Rectal smooth muscle tissue (tissue), 1 donor: Measurements from ENCODE around the gene CCT8.

Experiments used
- H3K27ac ChIP-seq: one replicate; pipeline ENCODE4 v1.7.0; 2013; ENCODE audit warnings: low read depth, low read length, inconsistent platforms
- H3K27me3 ChIP-seq: one replicate; pipeline ENCODE4 v1.7.0; 2013; ENCODE audit warnings: low read length; ENCODE audit not compliant: control insufficient read depth, insufficient read depth
- H3K36me3 ChIP-seq: one replicate; pipeline ENCODE4 v1.7.0; 2013; ENCODE audit warnings: low read length; ENCODE audit not compliant: control insufficient read depth, insufficient read depth
- H3K4me1 ChIP-seq: one replicate; pipeline ENCODE4 v1.7.0; 2013; ENCODE audit warnings: low read length; ENCODE audit not compliant: control insufficient read depth, insufficient read depth
- H3K4me3 ChIP-seq: one replicate; pipeline ENCODE4 v1.7.0; 2013; ENCODE audit warnings: low read length
- H3K9ac ChIP-seq: one replicate; pipeline ENCODE4 v1.7.0; 2013; ENCODE audit warnings: low read length

CCT8 gene

DNA sequence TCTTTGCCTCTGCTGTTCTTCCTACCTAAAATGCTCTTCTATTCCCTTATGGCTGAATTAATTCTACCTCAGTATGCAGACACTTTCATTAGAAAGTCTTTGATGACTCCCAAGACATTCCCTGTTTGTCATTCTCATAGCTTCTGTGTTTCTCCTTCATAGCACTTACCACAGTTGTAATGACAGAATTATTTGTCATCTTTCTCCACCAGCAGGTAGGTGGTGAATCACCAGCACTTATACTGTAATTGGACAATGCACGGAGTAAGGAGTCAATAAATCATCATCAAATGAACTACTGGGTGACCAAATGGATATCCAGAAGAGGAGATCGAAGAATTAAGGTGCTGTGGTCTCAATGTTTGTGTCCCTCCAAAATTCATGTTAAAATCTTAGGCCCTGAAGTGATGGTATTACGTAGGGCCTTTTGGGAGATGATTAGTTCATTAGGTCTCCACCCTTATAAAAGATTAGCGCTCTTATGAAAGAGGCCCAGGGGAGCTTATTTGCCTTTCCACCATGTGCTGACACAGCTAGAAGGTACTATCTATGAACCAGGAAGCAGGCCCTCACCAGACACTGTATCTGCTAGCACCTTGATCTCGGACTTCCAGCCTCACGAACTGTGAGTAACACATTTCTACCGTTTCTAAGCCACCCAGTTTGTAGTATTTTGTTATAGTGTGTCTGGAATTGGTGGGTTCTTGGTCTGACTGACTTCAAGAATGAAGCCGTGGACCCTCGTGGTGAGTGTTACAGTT is 2.4 kb upstream of the CCT8 start:
- Histone ChIP-seq H3K4me3 (no peak overlapping the region), H3K27ac (peak overlapping the region; percentile 85), H3K27me3 (no peaks in the 10 kb centered on the region), H3K4me1 (peaks cover 12% of the 10 kb centered on the region), H3K9ac (no peak overlapping the region), H3K36me3 (no peaks in the 10 kb centered on the region)

GRCh38 chr21:29074783-29075182 is 1.3 kb upstream of the CCT8 start:
- H3K4me3 ChIP-seq = no peak overlapping the region
- no peak overlapping the region for H3K27ac ChIP-seq
- H3K36me3 ChIP-seq = no peaks in the 10 kb centered on the region
- peaks cover 12% of the 10 kb centered on the region for H3K4me1 ChIP-seq
- H3K27me3 ChIP-seq = no peaks in the 10 kb centered on the region
- H3K9ac ChIP-seq = no peak overlapping the region

- H3K4me1 ChIP-seq = peaks cover 12% of the 10 kb centered on the region
- H3K27me3 ChIP-seq = no peaks in the 10 kb centered on the region
- H3K4me3 ChIP-seq = peak overlapping the region; percentile 96
- H3K27ac ChIP-seq = peak overlapping the region; percentile 90
- H3K9ac ChIP-seq = peak overlapping the region; percentile 51
- no peaks in the 10 kb centered on the region for H3K36me3 ChIP-seq
Measured at GRCh38 chr21:29074007-29074376, 544 bp upstream of the CCT8 start.

- peak overlapping the region; percentile 96 for H3K4me3 ChIP-seq
- H3K36me3 ChIP-seq = no peaks in the 10 kb centered on the region
- H3K9ac ChIP-seq = peak overlapping the region; percentile 85
- peak overlapping the region; percentile 87 for H3K27ac ChIP-seq
- no peaks in the 10 kb centered on the region for H3K27me3 ChIP-seq
- H3K4me1 ChIP-seq = peaks cover 12% of the 10 kb centered on the region
Measured at GRCh38 chr21:29072873-29073221, 601 bp downstream of the CCT8 start.

DNA sequence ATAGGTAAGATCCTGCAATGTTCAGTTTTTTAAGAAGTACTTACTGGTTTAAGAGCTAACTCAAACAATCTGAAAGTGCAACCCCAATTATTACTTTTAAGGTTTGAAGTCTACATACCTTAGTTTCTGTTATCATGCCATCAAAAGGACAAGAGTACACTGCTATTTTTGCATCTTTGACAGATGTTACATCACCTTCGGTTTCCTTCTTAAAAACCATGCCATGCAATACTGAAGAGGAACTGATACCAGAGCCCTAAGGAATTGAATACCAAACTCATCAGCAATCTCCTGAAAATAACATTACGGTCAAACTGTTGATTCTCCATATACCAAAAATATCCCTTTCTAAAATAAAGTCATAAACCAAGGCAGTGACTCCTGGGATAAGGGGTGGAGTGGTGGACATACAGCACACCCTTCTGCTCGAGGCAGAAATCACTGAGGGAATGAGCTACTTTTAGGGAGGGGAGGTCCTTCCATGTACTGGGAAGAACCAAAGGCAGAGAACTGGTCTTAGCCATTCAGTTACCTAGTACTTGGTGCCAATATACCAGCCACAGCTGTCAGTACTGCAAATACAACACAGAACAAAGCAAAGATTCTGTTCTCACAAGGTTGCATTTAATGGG is 8.5 kb downstream of the CCT8 start:
- Histone ChIP-seq H3K36me3 (peaks cover 35% of the 10 kb centered on the region), H3K9ac (no peak overlapping the region), H3K27me3 (no peaks in the 10 kb centered on the region), H3K4me1 (no peaks in the 10 kb centered on the region), H3K27ac (no peak overlapping the region), H3K4me3 (no peak overlapping the region)

DNA sequence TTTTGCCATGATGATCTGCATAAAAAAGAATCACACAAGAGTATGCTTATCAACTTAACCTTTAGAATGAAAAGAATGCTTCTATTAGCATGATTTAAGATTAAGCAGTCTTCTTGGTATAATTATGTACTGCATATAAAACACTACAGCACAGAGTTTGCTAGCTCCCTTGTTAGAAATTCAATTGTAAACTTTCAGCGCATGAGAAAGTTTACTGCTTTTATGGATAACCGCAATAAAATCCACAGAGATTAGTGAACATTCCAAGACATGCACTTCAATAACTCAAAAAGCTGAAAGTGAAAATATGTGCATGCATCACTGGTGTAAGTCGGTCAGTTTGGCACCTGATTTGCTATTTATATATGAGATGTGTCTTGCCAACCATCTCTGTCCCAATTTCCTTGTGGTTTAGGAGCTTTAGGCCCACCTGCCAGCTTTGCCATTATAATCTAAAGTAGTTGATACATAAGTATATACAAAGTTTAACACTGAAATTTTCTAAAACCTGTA is 16.9 kb downstream of the CCT8 start:
- H3K27ac ChIP-seq = no peak overlapping the region
- no peak overlapping the region for H3K9ac ChIP-seq
- H3K27me3 ChIP-seq = no peaks in the 10 kb centered on the region
- peaks cover 25% of the 10 kb centered on the region for H3K36me3 ChIP-seq
- H3K4me1 ChIP-seq = no peaks in the 10 kb centered on the region
- H3K4me3 ChIP-seq = no peak overlapping the region

DNA sequence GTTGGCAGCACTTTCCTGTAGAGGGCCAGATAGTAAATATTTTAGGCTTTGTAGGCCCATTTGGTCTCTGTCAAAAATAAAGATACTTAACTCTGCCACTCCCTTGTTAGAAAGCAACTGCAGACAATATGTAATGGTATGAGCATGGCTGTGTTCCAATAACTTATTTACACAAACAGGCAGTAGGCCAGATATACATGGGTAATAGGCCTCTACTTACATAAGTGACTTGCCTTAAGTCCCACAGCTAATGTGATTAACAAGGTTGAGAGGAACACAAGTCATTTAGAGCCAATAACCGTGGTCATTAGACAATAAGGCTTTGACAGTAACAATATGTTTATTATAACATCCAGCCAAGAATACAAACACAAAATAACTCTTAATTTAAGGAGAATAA is 17.4 kb downstream of the CCT8 start:
- peaks cover 20% of the 10 kb centered on the region for H3K36me3 ChIP-seq
- H3K27ac ChIP-seq = no peak overlapping the region
- no peaks in the 10 kb centered on the region for H3K4me1 ChIP-seq
- no peaks in the 10 kb centered on the region for H3K27me3 ChIP-seq
- H3K9ac ChIP-seq = no peak overlapping the region
- no peak overlapping the region for H3K4me3 ChIP-seq

DNA sequence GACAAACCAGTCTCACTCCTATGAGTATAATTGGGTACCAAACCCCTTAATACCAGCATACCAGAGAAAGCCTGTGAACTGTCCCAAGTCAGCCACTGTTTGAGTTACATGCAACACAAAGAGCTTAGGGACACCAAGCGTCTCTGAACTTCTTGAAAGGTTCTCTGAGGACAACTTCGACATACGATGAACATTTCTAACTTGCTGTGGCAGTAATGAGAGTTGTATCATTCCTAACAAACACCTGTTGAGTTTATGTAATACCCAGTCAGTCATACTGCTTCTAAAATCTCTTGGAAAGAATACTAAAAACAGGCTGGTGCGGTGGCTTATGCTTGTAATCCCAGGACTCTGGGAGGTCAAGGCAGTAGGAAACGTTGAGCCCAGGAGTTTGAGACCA is 18.4 kb downstream of the CCT8 start:
- Histone ChIP-seq H3K27me3 (no peaks in the 10 kb centered on the region), H3K4me3 (no peak overlapping the region), H3K27ac (no peak overlapping the region), H3K4me1 (no peaks in the 10 kb centered on the region), H3K36me3 (peaks cover 27% of the 10 kb centered on the region), H3K9ac (no peak overlapping the region)

DNA sequence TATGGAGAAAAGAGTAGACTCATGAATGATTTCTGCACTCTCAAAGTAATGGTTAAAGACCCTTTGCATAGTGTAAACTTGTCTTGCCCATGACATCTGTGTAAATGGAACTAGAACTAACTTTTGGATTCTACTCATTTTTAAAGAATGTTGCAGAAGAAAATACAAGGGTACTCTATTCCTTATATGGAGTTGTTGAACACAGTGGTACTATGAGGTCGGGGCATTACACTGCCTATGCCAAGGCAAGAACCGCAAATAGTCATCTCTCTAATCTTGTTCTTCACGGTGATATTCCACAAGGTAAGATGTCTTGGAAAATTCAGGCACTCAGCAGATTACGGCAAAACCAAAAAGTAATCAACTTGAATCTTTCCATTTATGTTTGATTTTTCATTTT is 19.8 kb downstream of the CCT8 start:
- no peaks in the 10 kb centered on the region for H3K4me1 ChIP-seq
- H3K36me3 ChIP-seq = peaks cover 25% of the 10 kb centered on the region
- H3K27me3 ChIP-seq = no peaks in the 10 kb centered on the region
- no peak overlapping the region for H3K9ac ChIP-seq
- no peak overlapping the region for H3K27ac ChIP-seq
- H3K4me3 ChIP-seq = no peak overlapping the region

GRCh38 chr21:29053011-29053553 is 20.4 kb downstream of the CCT8 start:
- Histone ChIP-seq H3K36me3 (peaks cover 25% of the 10 kb centered on the region), H3K27me3 (no peaks in the 10 kb centered on the region), H3K4me1 (no peaks in the 10 kb centered on the region), H3K27ac (no peak overlapping the region), H3K9ac (no peak overlapping the region), H3K4me3 (no peak overlapping the region)

- Histone ChIP-seq H3K36me3 (peaks cover 29% of the 10 kb centered on the region), H3K27me3 (no peaks in the 10 kb centered on the region), H3K27ac (no peak overlapping the region), H3K4me1 (no peaks in the 10 kb centered on the region), H3K9ac (no peak overlapping the region), H3K4me3 (no peak overlapping the region)
Measured at GRCh38 chr21:29052224-29052623, 21.2 kb downstream of the CCT8 start.

- Histone ChIP-seq H3K27ac (no peak overlapping the region), H3K36me3 (peaks cover 36% of the 10 kb centered on the region), H3K4me3 (no peak overlapping the region), H3K4me1 (no peaks in the 10 kb centered on the region), H3K27me3 (no peaks in the 10 kb centered on the region), H3K9ac (no peak overlapping the region)
Measured at GRCh38 chr21:29034678-29035077, 38.8 kb downstream of the CCT8 start.

DNA sequence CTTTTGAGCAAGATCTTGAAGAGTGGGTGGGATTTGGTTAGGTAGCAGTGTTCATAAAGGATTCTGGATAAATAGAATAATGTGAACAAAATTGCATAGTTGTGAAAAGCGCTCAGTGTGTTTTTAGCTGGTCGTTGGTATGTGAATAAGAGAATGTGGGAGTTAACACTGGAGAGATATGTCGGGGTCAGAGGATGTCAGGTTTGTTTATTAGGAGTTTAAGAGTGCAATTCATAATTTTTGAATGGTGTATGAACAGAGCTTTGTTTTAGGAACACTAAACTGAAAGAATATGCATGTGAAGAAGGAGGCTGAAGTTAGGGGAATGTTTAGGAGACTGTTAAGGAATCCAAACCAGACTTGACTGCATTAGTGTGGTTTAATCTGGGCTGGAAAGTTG is 39.6 kb downstream of the CCT8 start:
- no peak overlapping the region for H3K27ac ChIP-seq
- no peak overlapping the region for H3K9ac ChIP-seq
- no peaks in the 10 kb centered on the region for H3K27me3 ChIP-seq
- H3K4me3 ChIP-seq = no peak overlapping the region
- peaks cover 37% of the 10 kb centered on the region for H3K36me3 ChIP-seq
- H3K4me1 ChIP-seq = no peaks in the 10 kb centered on the region
